Urothelium cell line (cell line): Measurements from ENCODE around the gene COLEC11.
"Not testable (repeated sequence)": the region's sequence is repeated elsewhere in the genome, so short reads cannot be mapped to it uniquely, and the experiment has no call there.

Experiments
- DNase-seq: peaks from one replicate; pipeline ENCODE4 v3.0.0; 2011; ENCODE audit warnings: low spot score, mixed read lengths
- FAIRE-seq: peaks from 2 replicates; lab custom pipeline; 2011; peaks lifted over from hg19 to GRCh38; lab: Jason Lieb, UNC

Gene COLEC11

GRCh38 chr2:3594493-3595281 is at the start of gene COLEC11:
TSS of gene COLEC11 (plus strand) at chr2:3595112. CDS start at chr2:3604341, 9,229 bp downstream.
- FAIRE-seq = no peak
- no peak for DNase-seq

- no peak for DNase-seq
- no peak for FAIRE-seq
These were observed 49.0 kb upstream of the COLEC11 start for GRCh38 chr2:3545788-3546478.

- FAIRE-seq = no peak
These were observed 47.0 kb upstream of the COLEC11 start for GRCh38 chr2:3547915-3548314.

GRCh38 chr2:3553946-3554345 is 41.0 kb upstream of the COLEC11 start:
- FAIRE-seq (no peak), DNase-seq (no peak)

More at GRCh38 chr2:3547915-3548314, 47.0 kb upstream of the COLEC11 start:
- DNase-seq = no peak

GRCh38 chr2:3557639-3558204 is 37.2 kb upstream of the COLEC11 start:
- DNase-seq = no peak
- no peak for FAIRE-seq

GRCh38 chr2:3558205-3559014 is 36.5 kb upstream of the COLEC11 start, which contains the start of gene RNASEH1:
TSS of gene RNASEH1 (minus strand) at chr2:3558333. CDS start at chr2:3558260, 73 bp downstream.
- FAIRE-seq (no peak), DNase-seq (peak; percentile 97)

- FAIRE-seq = no peak
- DNase-seq = no peak
These were observed 31.4 kb upstream of the COLEC11 start for GRCh38 chr2:3563521-3563976.

- no peak for DNase-seq
- no peak for FAIRE-seq
These were observed 29.8 kb upstream of the COLEC11 start for GRCh38 chr2:3565117-3565516.

- FAIRE-seq = no peak
- no peak for DNase-seq
These were observed 28.1 kb upstream of the COLEC11 start for GRCh38 chr2:3566806-3567205.

GRCh38 chr2:3569656-3570055 is 25.3 kb upstream of the COLEC11 start:
- FAIRE-seq = not testable (repeated sequence)

GRCh38 chr2:3571284-3571683 is 23.6 kb upstream of the COLEC11 start:
- DNase-seq = peak; percentile 28
- FAIRE-seq = no peak

More at GRCh38 chr2:3569656-3570055, 25.3 kb upstream of the COLEC11 start:
- not testable (repeated sequence) for DNase-seq

GRCh38 chr2:3572620-3573019 is 22.3 kb upstream of the COLEC11 start:
- FAIRE-seq (no peak), DNase-seq (no peak)

GRCh38 chr2:3574155-3574554 is 20.8 kb upstream of the COLEC11 start:
- DNase-seq (no peak), FAIRE-seq (no peak)

GRCh38 chr2:3575534-3576262 is 19.2 kb upstream of the COLEC11 start:
- no peak for FAIRE-seq
- DNase-seq = no peak

GRCh38 chr2:3576263-3576630 is 18.7 kb upstream of the COLEC11 start:
- FAIRE-seq, DNase-seq: not testable (repeated sequence)

GRCh38 chr2:3578987-3579386 is 15.9 kb upstream of the COLEC11 start:
- DNase-seq (no peak), FAIRE-seq (no peak)

- DNase-seq = no peak
- FAIRE-seq = no peak
These were observed 14.5 kb upstream of the COLEC11 start for GRCh38 chr2:3580449-3580848.

GRCh38 chr2:3581367-3582262 is 13.3 kb upstream of the COLEC11 start:
- no peak for FAIRE-seq

GRCh38 chr2:3584076-3584475 is 10.8 kb upstream of the COLEC11 start:
- FAIRE-seq = no peak

More at GRCh38 chr2:3581367-3582262, 13.3 kb upstream of the COLEC11 start:
- no peak for DNase-seq

More at GRCh38 chr2:3584076-3584475, 10.8 kb upstream of the COLEC11 start:
- no peak for DNase-seq
